HFF-Myc (cell line): Measurements from ENCODE around the gene KLHL29.
"Not testable (repeated sequence)": the region's sequence is repeated elsewhere in the genome, so short reads cannot be mapped to it uniquely, and the experiment has no call there.

ENCODE experiments used
- DNase-seq: peaks from one replicate; pipeline ENCODE4 v3.0.0-alpha.2; 2011; ENCODE audit warnings: low read depth; ENCODE audit errors: extremely low read depth
- H3K4me3 ChIP-seq: replicated peaks from 2 replicates; pipeline ENCODE4 v1.5.1; 2011; ENCODE audit warnings: low read depth, mild to moderate bottlenecking, control low read depth, low read length
- TF ChIP-seq, protein P1 (sequence below): IDR thresholded peaks from 2 replicates; pipeline ENCODE4 v1.5.1; 2012; ENCODE audit warnings: mild to moderate bottlenecking, low read depth, low read length, control low read depth; ENCODE audit errors: missing control alignments

KLHL29 gene

DNA sequence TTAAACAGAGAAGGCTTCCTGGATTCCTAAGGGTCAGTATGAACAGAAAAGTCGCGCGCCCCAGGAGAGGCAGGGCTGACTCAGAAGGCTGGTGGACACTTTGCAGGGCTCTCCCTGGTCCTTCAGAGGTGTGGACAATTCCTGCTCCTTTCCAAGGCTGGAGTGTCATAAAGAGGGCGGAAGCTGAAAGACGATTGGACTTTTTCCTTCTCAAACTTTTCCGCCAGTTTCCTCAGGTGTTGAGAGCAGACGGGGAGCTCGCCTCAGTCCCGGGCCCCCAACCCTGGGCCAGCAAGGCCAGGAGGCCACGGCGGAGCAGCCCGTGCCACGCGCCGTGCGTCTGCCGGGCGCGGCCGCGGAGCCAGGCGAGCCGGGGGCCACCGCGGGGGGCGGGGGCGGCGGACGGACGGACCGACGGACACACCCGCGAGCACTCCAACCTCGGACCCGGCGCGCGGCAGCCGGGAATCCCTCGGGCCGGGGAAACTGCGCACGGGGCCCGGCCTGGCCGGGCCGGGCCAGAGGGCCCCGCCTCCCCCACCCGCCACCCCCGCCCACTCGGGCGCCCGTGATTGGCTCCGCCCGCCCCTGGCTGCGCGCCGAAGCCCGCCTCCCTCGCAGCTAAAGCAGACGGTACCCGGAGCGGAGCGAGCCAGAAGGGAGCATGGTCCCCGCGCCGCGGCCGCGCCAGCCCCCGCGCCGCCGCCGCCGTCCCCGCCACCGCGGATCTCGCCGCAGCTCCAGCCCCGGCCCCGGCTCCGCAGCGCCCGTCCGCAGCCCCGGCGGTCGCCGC, at the start of gene KLHL29:
KLHL29 (plus strand) TSS at position 629 of the 793 bp plus-strand sequence. CDS start 177,018 bp downstream, outside the sequence.
- peak within 1 kb of the TSS; percentile 66 for H3K4me3 ChIP-seq
- no peak for DNase-seq
- TF ChIP-seq, protein P1, sequence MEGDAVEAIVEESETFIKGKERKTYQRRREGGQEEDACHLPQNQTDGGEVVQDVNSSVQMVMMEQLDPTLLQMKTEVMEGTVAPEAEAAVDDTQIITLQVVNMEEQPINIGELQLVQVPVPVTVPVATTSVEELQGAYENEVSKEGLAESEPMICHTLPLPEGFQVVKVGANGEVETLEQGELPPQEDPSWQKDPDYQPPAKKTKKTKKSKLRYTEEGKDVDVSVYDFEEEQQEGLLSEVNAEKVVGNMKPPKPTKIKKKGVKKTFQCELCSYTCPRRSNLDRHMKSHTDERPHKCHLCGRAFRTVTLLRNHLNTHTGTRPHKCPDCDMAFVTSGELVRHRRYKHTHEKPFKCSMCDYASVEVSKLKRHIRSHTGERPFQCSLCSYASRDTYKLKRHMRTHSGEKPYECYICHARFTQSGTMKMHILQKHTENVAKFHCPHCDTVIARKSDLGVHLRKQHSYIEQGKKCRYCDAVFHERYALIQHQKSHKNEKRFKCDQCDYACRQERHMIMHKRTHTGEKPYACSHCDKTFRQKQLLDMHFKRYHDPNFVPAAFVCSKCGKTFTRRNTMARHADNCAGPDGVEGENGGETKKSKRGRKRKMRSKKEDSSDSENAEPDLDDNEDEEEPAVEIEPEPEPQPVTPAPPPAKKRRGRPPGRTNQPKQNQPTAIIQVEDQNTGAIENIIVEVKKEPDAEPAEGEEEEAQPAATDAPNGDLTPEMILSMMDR: no peak

DNA sequence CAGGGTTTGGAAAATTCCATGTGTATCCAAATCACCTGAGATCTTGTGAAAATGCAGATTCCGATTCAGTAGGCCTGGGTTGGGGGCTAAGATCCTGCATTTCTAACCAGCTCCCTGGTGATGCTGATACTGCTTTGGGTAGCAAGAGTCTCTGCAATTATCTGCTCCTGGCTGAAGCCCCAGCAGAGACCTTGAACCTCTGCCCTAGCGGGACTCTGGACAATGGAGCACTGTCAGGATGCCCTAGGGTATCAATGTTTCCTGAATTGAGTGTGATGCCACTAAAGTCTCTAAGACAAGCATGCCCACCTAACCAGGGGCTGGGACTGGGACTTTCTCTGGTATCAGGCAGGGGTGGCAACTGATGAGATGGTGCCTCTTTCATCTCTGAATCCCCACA, 49.4 kb upstream of the KLHL29 start:
- TF ChIP-seq, protein P1: no peak
- no peak overlapping the region for H3K4me3 ChIP-seq
- no peak for DNase-seq

DNA sequence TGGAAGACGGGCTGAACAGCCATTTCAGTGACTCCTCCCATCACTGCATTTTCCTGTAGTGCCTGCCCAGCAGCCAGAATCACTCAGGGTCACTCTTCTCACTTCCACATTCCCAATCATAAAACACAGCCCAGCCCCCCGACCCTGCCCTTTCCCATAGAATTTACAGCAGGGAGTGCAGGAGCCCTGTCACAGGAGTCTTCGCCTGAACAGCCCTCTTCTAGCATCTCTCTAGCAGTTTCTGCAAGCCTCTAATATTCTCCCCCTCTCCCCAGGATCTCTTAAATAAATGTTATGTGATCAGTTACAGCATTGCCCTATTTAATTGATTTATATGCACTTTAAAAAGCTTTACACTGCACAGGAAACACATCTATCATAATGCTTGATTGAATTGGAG, 42.9 kb upstream of the KLHL29 start:
- DNase-seq: no peak
- TF ChIP-seq, protein P1: no peak
- H3K4me3 ChIP-seq: no peak overlapping the region

DNA sequence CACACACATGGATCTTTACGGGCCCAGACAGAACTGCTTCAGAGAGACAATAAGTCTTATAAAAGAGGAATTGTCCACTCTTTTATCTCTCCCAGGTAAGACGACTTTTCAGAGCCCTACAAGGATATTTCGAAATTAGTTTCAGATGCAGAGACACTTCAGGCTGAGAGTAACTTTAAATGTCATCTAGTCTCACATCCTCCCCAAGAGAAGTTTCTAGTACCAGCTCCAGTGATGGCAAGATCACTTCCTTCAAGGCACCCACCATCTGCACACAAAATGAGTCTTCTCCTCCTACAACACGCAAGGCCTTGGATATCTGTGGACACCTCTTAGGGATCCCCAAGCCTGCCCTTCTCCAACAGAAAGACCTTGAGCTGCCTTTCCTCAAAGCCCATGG, 39.0 kb upstream of the KLHL29 start:
- no peak for DNase-seq
- TF ChIP-seq, protein P1: no peak
- no peak overlapping the region for H3K4me3 ChIP-seq

DNA sequence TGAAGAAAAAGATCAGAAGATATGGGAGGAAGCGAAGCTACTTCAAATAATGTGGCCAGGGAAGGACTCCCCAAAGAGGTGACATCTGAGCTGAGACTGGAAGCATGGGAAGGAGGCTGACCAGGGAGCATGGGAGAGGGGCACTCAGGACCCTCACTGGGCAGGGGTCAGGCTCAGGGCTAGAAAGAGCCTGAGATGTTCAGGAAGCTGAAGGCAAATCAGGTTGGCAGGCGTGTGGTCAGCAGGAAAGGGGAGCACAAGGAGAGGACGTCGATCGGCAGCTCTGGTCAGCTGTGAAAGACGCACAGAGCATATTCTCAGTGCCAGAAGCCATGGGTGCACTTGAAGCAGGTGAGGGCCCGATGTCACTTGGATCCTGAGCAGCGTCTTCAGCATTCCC, 38.2 kb upstream of the KLHL29 start:
- H3K4me3 ChIP-seq: no peak overlapping the region
- no peak for DNase-seq
- TF ChIP-seq, protein P1: no peak

DNA sequence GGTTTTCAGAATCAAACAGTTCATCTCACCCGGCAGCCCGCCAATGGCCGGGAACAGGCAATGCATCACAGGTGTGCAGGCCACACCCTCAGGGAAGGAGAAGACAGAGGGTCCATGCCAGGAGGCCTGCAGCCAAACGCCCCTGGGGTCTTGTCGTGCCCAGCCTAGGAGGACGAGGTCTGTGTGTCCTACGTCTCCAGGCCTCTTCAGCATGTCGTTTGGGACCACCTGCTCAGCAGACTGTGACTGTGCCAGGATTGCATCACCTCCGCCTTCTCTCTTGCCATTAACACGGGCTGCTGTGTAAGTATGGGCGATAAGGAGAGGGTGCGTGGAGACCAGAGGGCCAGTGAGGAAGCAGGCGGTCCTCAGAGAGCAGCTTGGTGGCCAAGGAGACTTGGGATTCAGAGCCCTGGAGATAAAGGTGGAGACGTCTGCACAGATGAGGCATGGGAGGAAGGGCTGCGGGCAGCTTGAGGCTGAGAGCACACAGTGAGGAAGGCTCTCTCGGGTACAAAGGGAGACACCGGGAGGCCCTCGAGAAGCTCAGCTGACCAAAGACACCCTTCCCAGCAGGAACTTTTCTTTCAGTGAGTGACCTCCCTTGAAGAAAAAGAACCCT, 37.4 kb upstream of the KLHL29 start:
- H3K4me3 ChIP-seq: no peak overlapping the region
- no peak for DNase-seq
- TF ChIP-seq, protein P1: no peak

DNA sequence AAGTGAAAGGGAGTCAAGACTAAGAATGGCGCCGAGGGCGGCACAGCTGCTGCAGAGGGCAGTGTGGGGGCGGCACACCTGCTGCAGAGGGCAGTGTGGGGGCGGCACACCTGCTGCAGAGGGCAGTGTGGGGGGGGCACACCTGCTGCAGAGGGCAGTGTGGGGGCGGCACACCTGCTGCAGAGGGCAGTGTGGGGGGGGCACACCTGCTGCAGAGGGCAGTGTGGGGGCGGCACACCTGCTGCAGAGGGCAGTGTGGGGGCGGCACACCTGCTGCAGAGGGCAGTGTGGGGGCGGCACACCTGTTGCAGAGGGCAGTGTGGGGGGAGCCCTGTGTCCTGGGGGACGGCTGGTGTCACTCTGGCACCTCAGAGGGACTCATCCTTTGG, 36.9 kb upstream of the KLHL29 start:
- not testable (repeated sequence) for H3K4me3 ChIP-seq, DNase-seq
